ENCODE measurements around the gene MINDY4. TPM values are rescaled to one million over a fixed set of nuclear protein-coding genes. Genes with fewer than 3 reads are reported as not detected.

Gene MINDY4
- total and polyA plus RNA-seq, 10 of the 15 experiments (the other 5 are each of a cell fraction or from before 2014, with no cell fraction given), result 0.10 to 0.90 (median 0.40) TPM

DNA sequence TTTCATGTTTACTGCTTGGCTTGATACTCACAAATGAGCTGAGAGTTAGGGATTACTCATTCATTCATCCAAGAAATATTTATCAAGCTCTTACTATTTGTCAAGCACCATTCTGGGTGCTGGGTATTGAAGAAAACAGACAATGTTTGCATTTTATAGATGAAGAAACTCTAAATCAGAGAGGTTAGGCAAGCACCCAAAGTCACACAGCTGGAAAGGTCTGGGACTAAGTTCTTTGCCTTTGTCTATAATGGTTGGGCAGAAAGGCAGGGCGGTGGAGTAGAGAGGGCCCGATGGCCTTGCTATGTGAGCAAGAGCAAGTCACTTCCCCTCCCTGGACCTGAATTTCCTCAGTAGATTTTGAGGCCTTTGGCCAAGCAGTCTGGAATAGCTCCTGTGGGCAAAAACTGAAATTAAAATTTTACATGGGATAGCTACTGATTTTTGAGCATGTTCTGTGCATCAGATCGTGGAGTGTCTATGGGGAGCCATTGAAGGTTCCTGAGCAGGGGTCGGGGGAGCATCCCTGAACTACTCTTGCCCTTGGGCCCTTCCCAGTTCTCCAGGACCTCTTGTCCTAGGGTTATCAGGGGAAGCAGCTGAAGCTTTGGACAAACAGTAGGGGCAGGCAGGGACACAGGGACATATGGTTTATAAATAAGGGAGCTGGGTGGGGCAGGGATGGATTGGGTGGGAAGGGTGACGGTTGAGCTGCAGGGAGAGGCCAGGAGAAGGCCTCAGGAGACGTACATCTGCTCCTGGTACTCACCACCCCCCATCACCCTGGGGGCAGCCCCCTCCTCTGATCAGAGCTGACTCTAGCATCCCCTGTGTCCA, 163.7 kb downstream of the MINDY4 start:
- BruUV-seq (replicated peaks), result no TSS peak
- no peak for FAIRE-seq
- no peak overlapping the region for H2AFZ ChIP-seq (ENCODE audit: control insufficient read depth, low read depth, low read length)
- no peak for TF ChIP-seq SMAD1 (IDR thresholded peaks at IDR 0.05; ENCODE audit: low read depth, partially characterized antibody)
- TF ChIP-seq, protein P1, sequence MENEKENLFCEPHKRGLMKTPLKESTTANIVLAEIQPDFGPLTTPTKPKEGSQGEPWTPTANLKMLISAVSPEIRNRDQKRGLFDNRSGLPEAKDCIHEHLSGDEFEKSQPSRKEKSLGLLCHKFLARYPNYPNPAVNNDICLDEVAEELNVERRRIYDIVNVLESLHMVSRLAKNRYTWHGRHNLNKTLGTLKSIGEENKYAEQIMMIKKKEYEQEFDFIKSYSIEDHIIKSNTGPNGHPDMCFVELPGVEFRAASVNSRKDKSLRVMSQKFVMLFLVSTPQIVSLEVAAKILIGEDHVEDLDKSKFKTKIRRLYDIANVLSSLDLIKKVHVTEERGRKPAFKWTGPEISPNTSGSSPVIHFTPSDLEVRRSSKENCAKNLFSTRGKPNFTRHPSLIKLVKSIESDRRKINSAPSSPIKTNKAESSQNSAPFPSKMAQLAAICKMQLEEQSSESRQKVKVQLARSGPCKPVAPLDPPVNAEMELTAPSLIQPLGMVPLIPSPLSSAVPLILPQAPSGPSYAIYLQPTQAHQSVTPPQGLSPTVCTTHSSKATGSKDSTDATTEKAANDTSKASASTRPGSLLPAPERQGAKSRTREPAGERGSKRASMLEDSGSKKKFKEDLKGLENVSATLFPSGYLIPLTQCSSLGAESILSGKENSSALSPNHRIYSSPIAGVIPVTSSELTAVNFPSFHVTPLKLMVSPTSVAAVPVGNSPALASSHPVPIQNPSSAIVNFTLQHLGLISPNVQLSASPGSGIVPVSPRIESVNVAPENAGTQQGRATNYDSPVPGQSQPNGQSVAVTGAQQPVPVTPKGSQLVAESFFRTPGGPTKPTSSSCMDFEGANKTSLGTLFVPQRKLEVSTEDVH (IDR thresholded peaks at IDR 0.05; ENCODE audit: low read depth, partially characterized antibody), result no peak
- TF ChIP-seq, protein P2, sequence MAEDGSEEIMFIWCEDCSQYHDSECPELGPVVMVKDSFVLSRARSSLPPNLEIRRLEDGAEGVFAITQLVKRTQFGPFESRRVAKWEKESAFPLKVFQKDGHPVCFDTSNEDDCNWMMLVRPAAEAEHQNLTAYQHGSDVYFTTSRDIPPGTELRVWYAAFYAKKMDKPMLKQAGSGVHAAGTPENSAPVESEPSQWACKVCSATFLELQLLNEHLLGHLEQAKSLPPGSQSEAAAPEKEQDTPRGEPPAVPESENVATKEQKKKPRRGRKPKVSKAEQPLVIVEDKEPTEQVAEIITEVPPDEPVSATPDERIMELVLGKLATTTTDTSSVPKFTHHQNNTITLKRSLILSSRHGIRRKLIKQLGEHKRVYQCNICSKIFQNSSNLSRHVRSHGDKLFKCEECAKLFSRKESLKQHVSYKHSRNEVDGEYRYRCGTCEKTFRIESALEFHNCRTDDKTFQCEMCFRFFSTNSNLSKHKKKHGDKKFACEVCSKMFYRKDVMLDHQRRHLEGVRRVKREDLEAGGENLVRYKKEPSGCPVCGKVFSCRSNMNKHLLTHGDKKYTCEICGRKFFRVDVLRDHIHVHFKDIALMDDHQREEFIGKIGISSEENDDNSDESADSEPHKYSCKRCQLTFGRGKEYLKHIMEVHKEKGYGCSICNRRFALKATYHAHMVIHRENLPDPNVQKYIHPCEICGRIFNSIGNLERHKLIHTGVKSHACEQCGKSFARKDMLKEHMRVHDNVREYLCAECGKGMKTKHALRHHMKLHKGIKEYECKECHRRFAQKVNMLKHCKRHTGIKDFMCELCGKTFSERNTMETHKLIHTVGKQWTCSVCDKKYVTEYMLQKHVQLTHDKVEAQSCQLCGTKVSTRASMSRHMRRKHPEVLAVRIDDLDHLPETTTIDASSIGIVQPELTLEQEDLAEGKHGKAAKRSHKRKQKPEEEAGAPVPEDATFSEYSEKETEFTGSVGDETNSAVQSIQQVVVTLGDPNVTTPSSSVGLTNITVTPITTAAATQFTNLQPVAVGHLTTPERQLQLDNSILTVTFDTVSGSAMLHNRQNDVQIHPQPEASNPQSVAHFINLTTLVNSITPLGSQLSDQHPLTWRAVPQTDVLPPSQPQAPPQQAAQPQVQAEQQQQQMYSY (CRISPR knock-in tag; IDR thresholded peaks at IDR 0.05), result no peak
- TF ChIP-seq SREBF1 (IDR thresholded peaks at IDR 0.05; ENCODE audit: low read length), result no peak
- no peak for TF ChIP-seq JUNB (IDR thresholded peaks at IDR 0.05)
- TF ChIP-seq, protein P3, sequence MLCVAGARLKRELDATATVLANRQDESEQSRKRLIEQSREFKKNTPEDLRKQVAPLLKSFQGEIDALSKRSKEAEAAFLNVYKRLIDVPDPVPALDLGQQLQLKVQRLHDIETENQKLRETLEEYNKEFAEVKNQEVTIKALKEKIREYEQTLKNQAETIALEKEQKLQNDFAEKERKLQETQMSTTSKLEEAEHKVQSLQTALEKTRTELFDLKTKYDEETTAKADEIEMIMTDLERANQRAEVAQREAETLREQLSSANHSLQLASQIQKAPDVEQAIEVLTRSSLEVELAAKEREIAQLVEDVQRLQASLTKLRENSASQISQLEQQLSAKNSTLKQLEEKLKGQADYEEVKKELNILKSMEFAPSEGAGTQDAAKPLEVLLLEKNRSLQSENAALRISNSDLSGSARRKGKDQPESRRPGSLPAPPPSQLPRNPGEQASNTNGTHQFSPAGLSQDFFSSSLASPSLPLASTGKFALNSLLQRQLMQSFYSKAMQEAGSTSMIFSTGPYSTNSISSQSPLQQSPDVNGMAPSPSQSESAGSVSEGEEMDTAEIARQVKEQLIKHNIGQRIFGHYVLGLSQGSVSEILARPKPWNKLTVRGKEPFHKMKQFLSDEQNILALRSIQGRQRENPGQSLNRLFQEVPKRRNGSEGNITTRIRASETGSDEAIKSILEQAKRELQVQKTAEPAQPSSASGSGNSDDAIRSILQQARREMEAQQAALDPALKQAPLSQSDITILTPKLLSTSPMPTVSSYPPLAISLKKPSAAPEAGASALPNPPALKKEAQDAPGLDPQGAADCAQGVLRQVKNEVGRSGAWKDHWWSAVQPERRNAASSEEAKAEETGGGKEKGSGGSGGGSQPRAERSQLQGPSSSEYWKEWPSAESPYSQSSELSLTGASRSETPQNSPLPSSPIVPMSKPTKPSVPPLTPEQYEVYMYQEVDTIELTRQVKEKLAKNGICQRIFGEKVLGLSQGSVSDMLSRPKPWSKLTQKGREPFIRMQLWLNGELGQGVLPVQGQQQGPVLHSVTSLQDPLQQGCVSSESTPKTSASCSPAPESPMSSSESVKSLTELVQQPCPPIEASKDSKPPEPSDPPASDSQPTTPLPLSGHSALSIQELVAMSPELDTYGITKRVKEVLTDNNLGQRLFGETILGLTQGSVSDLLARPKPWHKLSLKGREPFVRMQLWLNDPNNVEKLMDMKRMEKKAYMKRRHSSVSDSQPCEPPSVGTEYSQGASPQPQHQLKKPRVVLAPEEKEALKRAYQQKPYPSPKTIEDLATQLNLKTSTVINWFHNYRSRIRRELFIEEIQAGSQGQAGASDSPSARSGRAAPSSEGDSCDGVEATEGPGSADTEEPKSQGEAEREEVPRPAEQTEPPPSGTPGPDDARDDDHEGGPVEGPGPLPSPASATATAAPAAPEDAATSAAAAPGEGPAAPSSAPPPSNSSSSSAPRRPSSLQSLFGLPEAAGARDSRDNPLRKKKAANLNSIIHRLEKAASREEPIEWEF (IDR thresholded peaks at IDR 0.05; ENCODE audit: insufficient replicate concordance, low read depth, low read length), result no peak
- TF ChIP-seq, protein P4, sequence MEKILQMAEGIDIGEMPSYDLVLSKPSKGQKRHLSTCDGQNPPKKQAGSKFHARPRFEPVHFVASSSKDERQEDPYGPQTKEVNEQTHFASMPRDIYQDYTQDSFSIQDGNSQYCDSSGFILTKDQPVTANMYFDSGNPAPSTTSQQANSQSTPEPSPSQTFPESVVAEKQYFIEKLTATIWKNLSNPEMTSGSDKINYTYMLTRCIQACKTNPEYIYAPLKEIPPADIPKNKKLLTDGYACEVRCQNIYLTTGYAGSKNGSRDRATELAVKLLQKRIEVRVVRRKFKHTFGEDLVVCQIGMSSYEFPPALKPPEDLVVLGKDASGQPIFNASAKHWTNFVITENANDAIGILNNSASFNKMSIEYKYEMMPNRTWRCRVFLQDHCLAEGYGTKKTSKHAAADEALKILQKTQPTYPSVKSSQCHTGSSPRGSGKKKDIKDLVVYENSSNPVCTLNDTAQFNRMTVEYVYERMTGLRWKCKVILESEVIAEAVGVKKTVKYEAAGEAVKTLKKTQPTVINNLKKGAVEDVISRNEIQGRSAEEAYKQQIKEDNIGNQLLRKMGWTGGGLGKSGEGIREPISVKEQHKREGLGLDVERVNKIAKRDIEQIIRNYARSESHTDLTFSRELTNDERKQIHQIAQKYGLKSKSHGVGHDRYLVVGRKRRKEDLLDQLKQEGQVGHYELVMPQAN (conservative IDR thresholded peaks at IDR 0.05), result no peak

More for the DNA sequence above, 163.7 kb downstream of the MINDY4 start:
- CTCF ChIA-PET, result interaction anchor here (0.8 to 7.2 kb wide), 4 partner anchors 39 to 195 kb away, joined by 3 to 159 read pairs (median 6); no protein-coding TSS in a partner anchor
- no peaks in the 10 kb centered on the region for H3K4me1 ChIP-seq (ENCODE audit: control insufficient read depth, insufficient read depth, low read length)
- no peaks in the 10 kb centered on the region for H3K79me2 ChIP-seq (ENCODE audit: control insufficient read depth, insufficient read depth, low read length)
- SMC1A ChIA-PET (ENCODE audit: uncharacterized antibody, unreplicated experiment), result interaction anchor here (1.1 to 1.7 kb wide), 2 partner anchors 10 to 44 kb away, joined by 3 to 4 read pairs; no protein-coding TSS in a partner anchor
- no peaks in the 10 kb centered on the region for H4K20me1 ChIP-seq (ENCODE audit: control insufficient read depth, insufficient read depth)
- in situ Hi-C loops (cut with MboI) (no loop called here), intact Hi-C loops (cut with micrococcal nuclease; ENCODE audit: unreplicated experiment) (loop anchor here (5.0 kb wide), 1 partner anchor 187 kb away; no protein-coding TSS in a partner anchor)
- H3K9me3 ChIP-seq (replicated peaks; ENCODE audit: control insufficient read depth, insufficient read depth, low read length), result no peaks in the 10 kb centered on the region
- peaks cover 0 to 6% of the 10 kb centered on the region in 2 experiments; a peak in 3 of 4 replicates for H3K27me3 ChIP-seq (replicated peaks in 1 of 2; ENCODE audit: control insufficient read depth in 2 of 2, insufficient read depth in 2 of 2, low read length in 1 of 2)
- H3K4me2 ChIP-seq (ENCODE audit: control insufficient read depth, insufficient read depth), result no peak overlapping the region
- POLR2A ChIA-PET, result interaction anchor here (0.6 kb wide), 1 partner anchor 246 kb away, joined by 3 read pairs; no protein-coding TSS in a partner anchor
- H3K4me3 ChIP-seq, result no peak overlapping the region
- no peak for DNase-seq (ENCODE audit: low read depth, low spot score)
- RAD21 ChIA-PET (ENCODE audit: unreplicated experiment), result no interaction called here
- no peak overlapping the region for H3K27ac ChIP-seq (ENCODE audit: control insufficient read depth, insufficient read depth)
- no peaks in the 10 kb centered on the region for H3K36me3 ChIP-seq (ENCODE audit: control insufficient read depth in 2 of 2, insufficient read depth in 2 of 2, low read length in 1 of 2)
- 27% methylated on average over 6 of the region's 6 CpGs for WGBS (ENCODE audit: insufficient coverage, insufficient replicate concordance, low lambda C conversion rate, missing lambda C conversion rate)
- no peak for ATAC-seq
- H3K9ac ChIP-seq (ENCODE audit: control insufficient read depth, insufficient read depth, low read length), result no peak overlapping the region
